Skeletal muscle satellite cell (primary cell): ENCODE measurements around the gene MBTPS1.
"Not testable (repeated sequence)": the region's sequence is repeated elsewhere in the genome, so short reads cannot be mapped to it uniquely, and the experiment has no call there.

ENCODE experiments used
- H3K27me3 ChIP-seq: 2 replicates; pipeline ENCODE4 v1.7.0; 2013; ENCODE audit warnings: low read length; ENCODE audit not compliant: control insufficient read depth, insufficient read depth
- H3K36me3 ChIP-seq: 2 replicates; pipeline ENCODE4 v1.7.0; 2013; ENCODE audit warnings: mild to moderate bottlenecking, control low read depth, low read length; ENCODE audit not compliant: insufficient read depth
- H3K4me1 ChIP-seq: 2 replicates; pipeline ENCODE4 v1.7.0; 2013; ENCODE audit warnings: low read length; ENCODE audit not compliant: control insufficient read depth, insufficient read depth
- H3K4me2 ChIP-seq: 2 replicates; pipeline ENCODE4 v1.7.0; 2013; ENCODE audit warnings: mild to moderate bottlenecking, low read length
- H3K4me3 ChIP-seq: 2 replicates; pipeline ENCODE4 v1.7.0; 2013; ENCODE audit warnings: low read length
- H3K9ac ChIP-seq: 2 replicates; pipeline ENCODE4 v1.7.0; 2013; ENCODE audit warnings: mild to moderate bottlenecking, low read depth, low read length, moderate library complexity
- H3K9me3 ChIP-seq: replicated peaks from 2 replicates; pipeline ENCODE4 v1.7.0; 2013; ENCODE audit warnings: mild to moderate bottlenecking, control low read depth, low read length

The MBTPS1 gene

GRCh38 chr16:84136331-84137125, 19.8 kb upstream of the MBTPS1 start:
- Histone ChIP-seq H3K27me3 (no peaks in the 10 kb centered on the region), H3K9me3 (no peaks in the 10 kb centered on the region), H3K9ac (no peak overlapping the region), H3K4me3 (no peak overlapping the region), H3K4me2 (no peak overlapping the region), H3K36me3 (no peaks in the 10 kb centered on the region), H3K4me1 (no peaks in the 10 kb centered on the region)

GRCh38 chr16:84132527-84133285, 16.0 kb upstream of the MBTPS1 start:
- no peaks in the 10 kb centered on the region for H3K27me3 ChIP-seq
- H3K9ac ChIP-seq, result no peak overlapping the region
- H3K4me3 ChIP-seq, result no peak overlapping the region
- no peaks in the 10 kb centered on the region for H3K4me1 ChIP-seq
- peaks cover 9% of the 10 kb centered on the region for H3K36me3 ChIP-seq
- no peak overlapping the region for H3K4me2 ChIP-seq
- H3K9me3 ChIP-seq, result no peaks in the 10 kb centered on the region

- Histone ChIP-seq H3K4me2 (no peak overlapping the region), H3K4me3 (no peak overlapping the region), H3K9me3 (no peaks in the 10 kb centered on the region), H3K9ac (no peak overlapping the region), H3K27me3 (no peaks in the 10 kb centered on the region), H3K4me1 (no peaks in the 10 kb centered on the region), H3K36me3 (peaks cover 9% of the 10 kb centered on the region)
Observed at GRCh38 chr16:84131117-84131516, 14.4 kb upstream of the MBTPS1 start.

- Histone ChIP-seq H3K9ac (no peak overlapping the region), H3K9me3 (no peaks in the 10 kb centered on the region), H3K36me3 (peaks cover 21% of the 10 kb centered on the region), H3K4me2 (no peak overlapping the region), H3K4me1 (no peaks in the 10 kb centered on the region), H3K27me3 (no peaks in the 10 kb centered on the region), H3K4me3 (no peak overlapping the region)
Observed at GRCh38 chr16:84124257-84125073, 7.7 kb upstream of the MBTPS1 start.

- H3K27me3 ChIP-seq, result no peaks in the 10 kb centered on the region
- no peak overlapping the region for H3K9ac ChIP-seq
- no peaks in the 10 kb centered on the region for H3K9me3 ChIP-seq
- no peak overlapping the region for H3K4me3 ChIP-seq
- peaks cover 18% of the 10 kb centered on the region for H3K36me3 ChIP-seq
- peaks cover 5% of the 10 kb centered on the region for H3K4me1 ChIP-seq
- no peak overlapping the region for H3K4me2 ChIP-seq
Observed at GRCh38 chr16:84121007-84121406, 4.3 kb upstream of the MBTPS1 start.

GRCh38 chr16:84120023-84120422, 3.3 kb upstream of the MBTPS1 start:
- Histone ChIP-seq H3K4me1 (peaks cover 5% of the 10 kb centered on the region), H3K9me3 (no peaks in the 10 kb centered on the region), H3K9ac (no peak overlapping the region), H3K36me3 (peaks cover 18% of the 10 kb centered on the region), H3K27me3 (no peaks in the 10 kb centered on the region), H3K4me2 (no peak overlapping the region), H3K4me3 (no peak overlapping the region)

GRCh38 chr16:84119368-84119767, 2.6 kb upstream of the MBTPS1 start:
- H3K4me1 ChIP-seq, result peaks cover 5% of the 10 kb centered on the region
- peaks cover 16% of the 10 kb centered on the region for H3K36me3 ChIP-seq
- H3K27me3 ChIP-seq, result no peaks in the 10 kb centered on the region
- H3K4me3 ChIP-seq, result no peak overlapping the region
- H3K9ac ChIP-seq, result no peak overlapping the region
- H3K4me2 ChIP-seq, result no peak overlapping the region
- H3K9me3 ChIP-seq, result no peaks in the 10 kb centered on the region

GRCh38 chr16:84118315-84118714, 1.6 kb upstream of the MBTPS1 start:
- H3K4me3 ChIP-seq, H3K4me2 ChIP-seq, H3K4me1 ChIP-seq, H3K9me3 ChIP-seq, H3K9ac ChIP-seq, H3K27me3 ChIP-seq: not testable (repeated sequence)
- peaks cover 11% of the 10 kb centered on the region for H3K36me3 ChIP-seq

GRCh38 chr16:84117494-84117843, 727 bp upstream of the MBTPS1 start:
- Histone ChIP-seq H3K27me3 (no peaks in the 10 kb centered on the region), H3K4me1 (peaks cover 5% of the 10 kb centered on the region), H3K4me2 (peak overlapping the region; percentile 89), H3K36me3 (peaks cover 5% of the 10 kb centered on the region), H3K9me3 (no peaks in the 10 kb centered on the region), H3K9ac (peak overlapping the region; percentile 97), H3K4me3 (peak overlapping the region; percentile 95)

- Histone ChIP-seq H3K4me2 (peak overlapping the region; percentile 89), H3K9me3 (no peaks in the 10 kb centered on the region), H3K9ac (peak overlapping the region; percentile 97), H3K36me3 (no peaks in the 10 kb centered on the region), H3K4me3 (peak overlapping the region; percentile 95), H3K27me3 (no peaks in the 10 kb centered on the region), H3K4me1 (peaks cover 5% of the 10 kb centered on the region)
Observed at GRCh38 chr16:84115919-84116719, 623 bp downstream of the MBTPS1 start.

GRCh38 chr16:84111949-84112348, 4.8 kb downstream of the MBTPS1 start:
- H3K27me3 ChIP-seq, H3K4me1 ChIP-seq, H3K9me3 ChIP-seq, H3K4me2 ChIP-seq, H3K9ac ChIP-seq, H3K4me3 ChIP-seq: not testable (repeated sequence)
- H3K36me3 ChIP-seq, result peaks cover 18% of the 10 kb centered on the region
